Fibroblast of skin of left biceps (primary cell): ENCODE results near the gene C1QTNF9.
"Not testable (repeated sequence)": the region's sequence is repeated elsewhere in the genome, so short reads cannot be mapped to it uniquely, and the experiment has no call there.

ENCODE experiments used
- DNase-seq, 2 experiments: peaks; one replicate each; pipeline ENCODE4 v3.0.0-alpha.2; 2013; ENCODE audit warnings: low read depth in 2 of 2

The C1QTNF9 gene

DNA sequence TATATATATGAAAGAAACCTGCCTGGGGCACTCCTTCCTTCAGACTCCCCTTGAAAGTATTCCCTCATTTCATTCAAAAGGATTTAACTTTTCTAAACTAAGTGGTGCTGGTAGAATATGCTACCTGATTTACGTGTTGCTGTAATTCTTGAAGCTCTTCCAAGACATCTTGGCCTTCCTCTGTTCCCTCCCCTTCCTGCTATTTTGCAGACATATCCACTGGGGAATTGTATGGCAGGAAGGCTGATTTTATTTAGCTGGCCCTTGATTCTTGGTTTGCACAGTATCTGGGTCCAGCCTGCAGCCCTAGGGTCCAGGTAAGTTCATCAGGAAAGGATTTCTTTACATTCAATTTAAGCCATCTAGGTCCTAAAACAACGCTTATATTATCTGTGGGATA, at the start of gene C1QTNF9:
TSS of gene C1QTNF9 (plus strand) at position 281 of the 400 bp plus-strand sequence. CDS start 6,424 bp downstream, outside the sequence.
- not testable (repeated sequence) for DNase-seq

- no peak for DNase-seq
Observed at GRCh38 chr13:24261566-24261965, 47.8 kb upstream of the C1QTNF9 start.

DNA sequence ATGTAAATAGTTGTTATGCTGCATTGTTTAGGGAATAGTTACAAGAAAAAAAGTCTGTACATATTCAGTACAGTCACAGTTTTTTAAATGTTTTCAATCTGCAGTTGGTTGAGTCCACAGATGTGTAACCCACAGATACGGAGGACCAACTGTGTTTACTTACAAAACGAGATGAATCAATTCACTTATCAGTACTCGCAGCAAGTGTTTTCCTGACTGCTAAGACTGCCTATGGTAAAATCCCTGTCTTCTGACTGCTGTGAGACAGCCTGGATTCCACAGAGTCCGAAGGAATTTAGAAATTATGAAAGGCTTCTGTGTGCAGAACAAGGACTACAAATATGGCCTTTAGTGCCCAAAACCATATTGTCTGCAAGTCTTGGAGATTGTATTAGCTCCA, 45.7 kb upstream of the C1QTNF9 start:
- no peak for DNase-seq

- DNase-seq: no peak
Observed at GRCh38 chr13:24264976-24265375, 44.4 kb upstream of the C1QTNF9 start.

DNA sequence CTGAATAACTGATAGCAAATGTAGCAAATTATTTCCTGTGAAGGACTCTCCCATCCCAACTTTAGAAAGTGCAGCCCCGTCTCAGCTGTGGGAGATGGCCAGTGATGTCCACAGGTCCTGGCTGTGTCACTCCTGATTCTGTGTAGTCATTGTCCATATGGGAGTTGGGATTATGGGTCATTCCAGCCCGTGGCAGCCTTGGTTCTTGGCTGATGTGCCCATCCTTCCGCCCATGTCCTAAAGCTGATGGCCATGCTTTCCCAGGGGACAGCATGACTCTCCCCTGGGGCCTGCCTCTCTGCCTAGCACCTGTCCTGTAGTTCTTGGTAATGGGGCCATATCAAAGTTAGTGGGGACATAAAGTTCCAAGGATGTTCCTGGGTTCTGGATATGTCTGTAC, 43.9 kb upstream of the C1QTNF9 start:
- DNase-seq: no peak

- no peak for DNase-seq
Observed at GRCh38 chr13:24267274-24267673, 42.1 kb upstream of the C1QTNF9 start.

DNA sequence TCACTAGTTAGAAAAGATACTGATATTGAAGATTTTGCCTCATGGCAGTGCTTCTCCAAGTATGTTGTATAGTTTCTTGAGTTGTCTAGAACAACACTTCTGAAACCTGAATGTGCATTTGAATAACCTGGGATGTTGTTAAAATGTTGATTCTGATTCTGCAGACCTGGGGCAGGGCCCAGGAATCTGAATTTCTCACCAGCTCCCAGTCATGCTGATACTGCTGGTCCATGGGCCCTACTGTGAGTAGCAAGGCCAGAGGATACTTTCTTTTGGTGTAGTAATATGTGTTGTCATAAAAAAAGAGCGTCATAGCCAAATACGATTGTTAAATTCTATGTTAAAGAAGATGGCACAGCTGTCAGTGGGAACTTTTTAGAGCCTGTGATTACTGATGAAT, 41.6 kb upstream of the C1QTNF9 start:
- DNase-seq: no peak

- no peak for DNase-seq
Observed at GRCh38 chr13:24269821-24270220, 39.6 kb upstream of the C1QTNF9 start.

DNA sequence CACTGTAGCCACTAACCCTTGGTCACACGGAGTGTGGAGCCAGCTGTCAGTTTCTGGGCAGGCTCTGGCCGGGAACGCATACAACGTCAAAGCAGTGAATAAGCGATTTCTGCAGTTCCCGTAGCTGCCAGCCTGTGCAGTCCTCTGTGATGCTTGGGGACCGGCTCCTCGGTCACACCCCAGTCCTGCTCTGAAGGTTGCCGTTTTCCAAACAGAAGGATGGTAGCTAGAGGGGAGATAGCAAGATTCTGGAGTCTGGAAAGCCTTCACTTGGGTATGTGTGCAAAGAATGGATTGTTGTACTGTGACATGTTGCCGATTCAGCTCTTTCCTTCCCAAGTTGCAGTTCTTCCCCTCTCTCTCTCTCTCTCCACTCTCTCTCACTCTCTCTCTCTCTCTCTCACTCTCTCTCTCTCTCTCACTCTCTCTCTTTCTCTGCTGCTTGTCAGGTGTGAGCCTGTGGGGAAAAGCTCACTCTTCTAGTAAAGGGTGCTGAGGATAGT, 38.7 kb upstream of the C1QTNF9 start:
- DNase-seq: no peak

DNA sequence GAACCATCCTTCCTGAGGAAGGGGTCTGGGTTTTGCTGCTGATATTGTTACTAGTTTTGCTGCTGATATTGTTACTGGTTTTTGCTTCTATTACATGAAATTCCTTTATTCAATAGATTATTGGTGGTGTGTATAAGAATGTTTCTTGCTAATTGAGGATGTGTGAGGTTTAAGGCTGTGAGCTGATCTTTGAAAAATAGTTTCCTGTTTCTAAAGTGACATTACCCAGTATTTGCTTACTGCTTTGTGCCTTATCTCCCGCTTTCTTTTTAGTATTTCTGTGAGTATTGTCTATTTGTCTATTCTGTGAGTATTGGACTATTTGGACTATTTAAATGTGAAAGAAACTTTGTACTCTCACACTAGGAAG, 38.2 kb upstream of the C1QTNF9 start:
- no peak for DNase-seq

- DNase-seq: no peak
Observed at GRCh38 chr13:24271601-24272451, 37.6 kb upstream of the C1QTNF9 start.

- DNase-seq: no peak
Observed at GRCh38 chr13:24272452-24273161, 36.8 kb upstream of the C1QTNF9 start.

DNA sequence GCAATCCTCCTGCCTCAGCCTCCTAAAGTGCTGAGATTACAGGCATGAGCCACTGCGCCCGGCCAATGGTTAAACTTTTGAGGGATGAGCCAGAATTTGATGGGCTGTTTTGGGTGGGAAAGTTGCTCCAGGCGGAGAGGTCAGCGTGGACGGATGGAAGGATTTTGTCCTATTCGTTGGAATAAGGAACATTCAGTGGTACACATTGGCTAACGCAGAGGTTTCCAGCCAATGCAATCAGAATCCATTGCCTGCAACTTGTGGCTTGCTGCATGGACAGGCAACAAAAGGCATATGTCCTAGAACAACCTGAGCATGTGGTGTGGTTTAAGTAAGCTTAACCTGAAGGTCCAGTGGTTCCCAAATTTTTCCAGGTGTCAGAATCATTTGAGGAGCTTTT, 35.5 kb upstream of the C1QTNF9 start:
- DNase-seq: no peak

GRCh38 chr13:24274452-24275021, 34.8 kb upstream of the C1QTNF9 start:
- no peak for DNase-seq

DNA sequence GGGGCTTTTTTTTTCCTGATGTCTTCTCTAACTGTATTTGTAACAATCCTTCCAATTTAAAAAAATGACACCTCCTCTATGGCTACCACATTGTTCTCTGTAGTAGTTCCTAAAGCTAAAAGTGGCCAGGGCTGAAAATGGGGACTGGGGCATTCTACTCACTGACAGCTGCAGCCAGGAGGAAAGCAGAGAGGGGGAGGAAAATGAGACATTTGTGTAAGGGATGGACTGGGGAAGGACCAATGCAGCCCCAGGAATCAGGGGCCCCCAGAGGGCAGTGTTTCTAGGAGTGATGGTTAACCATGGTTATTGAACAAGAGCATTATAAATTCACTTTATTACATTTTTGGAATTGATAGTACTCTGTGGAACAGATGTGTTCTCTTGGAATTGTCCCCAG, 34.3 kb upstream of the C1QTNF9 start:
- no peak for DNase-seq

GRCh38 chr13:24276306-24276705, 33.1 kb upstream of the C1QTNF9 start:
- DNase-seq: no peak

DNA sequence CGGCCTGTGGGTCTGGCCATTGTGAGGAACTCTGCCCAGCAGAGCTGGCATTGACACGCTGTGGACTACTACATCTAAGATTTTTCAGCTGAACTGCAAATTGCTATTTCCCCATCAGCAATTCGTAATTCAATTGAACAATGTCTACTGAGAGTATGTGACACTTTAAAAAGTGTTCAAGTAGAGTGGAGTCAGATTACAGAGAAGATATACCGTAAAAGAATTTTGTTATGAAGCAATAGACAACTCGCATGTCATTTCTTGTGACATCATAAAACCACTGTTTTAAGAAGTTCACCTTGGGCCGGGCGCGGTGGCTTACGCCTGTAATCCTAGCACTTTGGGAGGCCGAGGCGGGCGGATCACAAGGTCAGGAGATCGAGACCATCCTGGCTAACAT, 32.5 kb upstream of the C1QTNF9 start:
- no peak for DNase-seq

DNA sequence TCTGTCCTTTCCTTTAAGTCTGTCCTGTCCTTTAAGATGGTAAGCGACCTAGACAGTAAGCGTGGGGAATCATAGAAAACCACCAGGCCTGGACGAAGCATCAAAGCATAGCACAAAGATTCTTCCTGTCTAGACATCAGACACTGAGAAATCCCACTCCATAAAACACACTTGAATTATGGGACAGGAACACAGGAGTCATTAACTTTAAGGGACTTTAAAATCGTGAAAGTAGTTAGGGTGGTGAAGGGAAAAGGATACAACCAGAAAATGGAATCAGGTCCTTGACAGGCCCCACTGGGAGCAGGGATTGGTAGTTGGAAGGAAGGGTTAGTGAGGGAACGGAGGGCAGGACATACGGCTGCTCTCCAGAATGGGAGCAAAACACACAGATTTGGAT, 31.6 kb upstream of the C1QTNF9 start:
- no peak for DNase-seq

DNA sequence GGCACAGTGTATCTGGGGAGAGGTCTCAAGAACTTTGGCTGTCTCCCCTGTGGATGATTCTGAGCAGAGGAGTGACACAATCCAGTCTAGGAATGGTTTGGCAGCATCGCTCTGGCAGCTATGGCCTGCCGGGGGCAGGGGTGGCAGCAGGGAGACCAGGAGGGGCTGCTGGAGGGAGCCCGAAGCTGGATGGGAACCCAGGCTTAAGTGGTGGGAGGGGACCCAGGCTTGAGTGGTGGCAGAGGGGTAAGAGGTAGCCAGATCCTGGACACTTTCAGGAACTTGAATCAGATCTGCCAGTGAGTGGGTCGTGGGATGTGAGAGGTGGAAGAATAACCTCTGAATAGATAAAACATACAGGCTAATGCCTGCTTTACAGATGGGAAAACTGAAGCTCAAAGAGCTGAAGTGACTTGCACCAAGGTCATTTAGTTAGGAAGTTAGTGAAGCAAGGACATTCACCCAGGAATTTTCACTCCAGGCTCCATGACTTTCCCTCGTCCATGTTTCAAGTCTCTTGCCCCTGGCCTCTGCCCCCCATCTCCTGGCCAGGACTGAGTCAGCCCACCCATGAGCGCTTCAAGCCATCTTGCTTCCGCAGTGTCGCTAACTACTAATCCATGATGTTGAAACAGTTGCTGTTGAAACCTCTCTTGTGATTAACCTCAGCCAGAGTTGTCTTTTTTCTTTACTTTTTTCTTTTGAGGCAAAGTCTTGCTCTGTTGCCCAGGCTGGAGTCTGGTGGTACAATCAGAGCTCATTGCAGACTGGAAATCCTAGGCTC, 29.9 kb upstream of the C1QTNF9 start:
- no peak for DNase-seq

DNA sequence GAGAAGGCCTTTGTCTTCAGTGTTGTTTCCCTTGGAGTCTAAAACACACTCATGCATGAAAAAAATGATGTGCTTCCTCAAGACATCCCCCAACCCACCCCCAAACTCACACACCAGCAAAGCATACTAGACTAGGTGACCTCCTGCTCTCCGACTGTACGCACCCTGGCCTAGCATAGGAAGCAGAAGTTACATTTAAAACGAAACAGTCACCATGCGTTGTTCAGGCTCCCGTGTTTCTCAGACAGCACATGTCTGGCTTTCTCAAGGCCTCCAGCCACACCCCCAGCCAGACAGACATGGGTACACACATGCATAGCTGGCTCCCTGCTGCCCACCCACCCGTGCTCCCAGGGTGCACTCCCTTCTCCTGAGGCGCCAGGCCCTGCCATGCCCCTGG, 28.7 kb upstream of the C1QTNF9 start:
- no peak for DNase-seq

DNA sequence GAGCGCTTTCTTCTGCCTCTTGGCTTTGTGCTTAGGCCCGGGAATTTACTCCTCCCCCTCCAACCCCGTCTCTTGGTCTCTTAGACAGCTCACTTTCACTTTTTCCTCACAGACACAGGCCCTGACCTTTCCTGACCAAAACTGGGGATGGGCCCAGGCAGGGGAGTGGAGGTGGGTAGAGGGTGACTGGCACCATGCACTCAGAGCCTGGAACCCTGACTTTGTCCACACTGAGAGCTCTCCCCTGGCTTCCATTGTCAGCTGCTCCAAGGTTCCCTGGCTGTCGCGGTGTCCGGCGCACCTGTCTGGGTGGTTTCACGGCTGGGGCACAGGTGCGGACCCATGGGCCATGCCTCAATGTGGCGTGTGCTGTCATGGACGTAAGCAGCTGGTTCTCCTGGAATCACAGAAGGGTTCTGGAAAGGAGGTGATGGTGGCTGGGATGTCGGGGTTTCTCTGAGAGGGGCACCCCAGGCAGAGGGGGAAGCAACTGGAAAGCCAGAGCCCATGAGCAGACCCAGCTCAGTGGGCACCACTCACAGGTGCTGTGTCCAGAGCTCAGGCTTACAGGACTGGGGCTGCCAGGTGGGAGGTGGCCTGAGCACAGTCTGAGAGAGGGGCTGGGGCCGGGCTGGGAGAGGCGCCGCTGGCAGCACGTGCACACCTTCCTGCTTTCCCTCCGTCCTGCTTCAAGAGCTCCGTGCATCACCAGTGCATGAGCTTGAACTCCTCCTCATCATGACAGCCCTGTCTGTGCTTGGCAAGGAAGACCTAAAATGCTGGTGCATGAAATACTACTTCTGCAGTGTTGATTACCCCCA, 28.0 kb upstream of the C1QTNF9 start:
- no peak for DNase-seq
